ENCODE data around the gene NR0B1.

DNA sequence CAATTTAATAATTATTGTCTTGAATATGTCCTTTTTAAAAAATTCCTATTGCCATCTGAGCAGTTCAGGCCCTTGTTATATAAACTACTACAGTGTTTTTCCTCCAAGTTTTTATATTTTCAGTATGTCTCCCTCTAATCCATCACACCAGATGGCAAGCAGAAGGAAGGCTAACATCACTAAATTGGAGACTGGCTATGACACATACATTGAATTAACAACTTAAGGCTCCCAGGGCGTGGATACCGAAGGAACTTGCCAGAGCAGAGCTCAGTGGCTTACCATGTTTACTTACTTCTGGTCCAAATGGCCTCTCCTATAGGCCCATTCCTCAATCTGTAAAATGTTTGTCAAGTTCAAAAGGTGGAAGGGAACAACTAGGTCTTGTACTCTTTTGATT, 49.3 kb downstream of the NR0B1 start:
- no peak for TF ChIP-seq POLR2AphosphoS5 (IDR thresholded peaks at IDR 0.05; ENCODE audit: borderline replicate concordance, low read depth, low read length)
- no peak for TF ChIP-seq FOXP2 (optimal IDR thresholded peaks at IDR 0.05; ENCODE audit: control extremely low read depth, extremely low read length, insufficient read depth)
